Hematopoietic multipotent progenitor cell treated with erythropoietin and hydrocortisone succinate and interleukin-3 and kit ligand, for 15 days (in vitro differentiated cells): ENCODE results near the gene MAB21L2.

ENCODE experiments used
- DNase-seq: peaks from one replicate; pipeline ENCODE4 v3.0.0-alpha.2; 2015; ENCODE audit warnings: low spot score

MAB21L2 gene

GRCh38 chr4:150619042-150619441, 37.1 kb downstream of the MAB21L2 start:
- DNase-seq: no peak

- DNase-seq: no peak
Observed at GRCh38 chr4:150624055-150624454, 42.1 kb downstream of the MAB21L2 start.

DNA sequence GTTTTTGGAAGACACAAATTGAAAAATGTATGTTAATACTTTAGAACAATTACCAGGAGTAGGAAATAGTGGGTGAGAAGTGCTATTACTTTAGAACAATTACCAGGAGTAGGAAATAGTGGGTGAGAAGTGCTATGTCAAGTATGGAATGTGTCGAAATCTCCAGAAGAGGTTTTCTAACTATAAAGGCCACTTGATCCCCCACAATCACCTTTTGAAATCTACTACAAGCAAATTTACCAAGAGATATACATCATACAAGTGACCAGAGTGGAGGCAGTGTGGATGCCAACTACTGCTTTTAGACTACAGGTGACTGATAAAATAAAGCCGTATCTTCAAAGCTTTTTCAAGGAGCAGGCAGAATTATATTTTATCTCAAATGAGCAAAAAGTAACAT, 43.1 kb downstream of the MAB21L2 start:
- DNase-seq: no peak

GRCh38 chr4:150628073-150628472, 46.1 kb downstream of the MAB21L2 start:
- DNase-seq: no peak

DNA sequence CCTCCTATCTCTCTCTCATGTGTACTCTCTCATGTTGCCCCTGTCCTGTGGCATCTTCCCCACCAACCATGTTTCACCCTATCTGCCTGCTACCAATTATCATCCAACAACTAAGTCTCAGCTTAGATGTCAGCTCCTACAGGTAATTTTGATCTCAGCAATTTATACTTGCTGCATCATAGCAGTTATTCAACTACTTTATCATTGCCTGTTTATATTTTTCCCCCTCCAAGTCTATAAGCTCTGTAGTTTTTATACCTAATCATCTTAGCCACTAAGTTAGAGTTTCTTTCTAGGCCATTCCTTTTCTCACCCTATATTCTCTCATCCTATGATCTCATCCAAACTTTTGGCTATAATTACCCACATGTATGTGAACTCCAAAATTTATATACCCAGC, 50.7 kb downstream of the MAB21L2 start:
- no peak for DNase-seq
